IMR-90 (cell line): ENCODE measurements around the gene FADS2. TPM values are rescaled to one million over a fixed set of nuclear protein-coding genes. Genes with fewer than 3 reads are reported as not detected.
A peak's percentile ranks its signal among the peaks of the same experiment; 100 is the strongest.

Experiments
- ATAC-seq: fragments of 200-7000 bp; cut with Tn5 transposase; 2 replicates; pipeline ENCODE4 v1.9.1; 2020; ENCODE audit warnings: low read depth, mild to moderate bottlenecking, moderate library complexity
- BruUV-seq: library from RNA; stranded (reverse); fragments of 400-500 nt; replicated peaks from 2 replicates; lab custom pipeline; 2021; lab: Mats Ljungman, UMichigan
- CTCF ChIA-PET: fragments of 300-600 bp; formaldehyde crosslinking; extraction: SDS; loops from one replicate; lab custom pipeline; 2021; ENCODE audit warnings: antibody characterized with exemption; lab: Yijun Ruan, JAX
- POLR2A ChIA-PET: fragments of 300-600 bp; sonication (Branson Sonifier 250); formaldehyde crosslinking; loops from one replicate; lab custom pipeline; 2022; ENCODE audit warnings: antibody characterized with exemption; ENCODE audit not compliant: unreplicated experiment; lab: Charles Lee
- DNase-seq: peaks from one replicate; pipeline ENCODE4 v3.0.0; 2013
- H2AFZ ChIP-seq: replicated peaks from 2 replicates; pipeline ENCODE3; 2013; ENCODE audit warnings: low read length, mild to moderate bottlenecking; ENCODE audit not compliant: poor library complexity
- H2AK5ac ChIP-seq: 2 replicates; pipeline ENCODE4 v1.6.1; 2013; ENCODE audit warnings: low read depth, low read length, inconsistent platforms
- H2AK9ac ChIP-seq: replicated peaks from 2 replicates; pipeline ENCODE3; 2013; ENCODE audit warnings: mild to moderate bottlenecking, low read depth, low read length, moderate library complexity; ENCODE audit not compliant: poor library complexity
- H2BK120ac ChIP-seq: 2 replicates; pipeline ENCODE4 v1.6.1; 2013; ENCODE audit warnings: low read depth, low read length, inconsistent platforms
- H2BK15ac ChIP-seq: 3 replicates; pipeline ENCODE4 v1.6.1; 2013; ENCODE audit warnings: low read depth, low read length, inconsistent platforms
- H2BK20ac ChIP-seq: 2 replicates; pipeline ENCODE4 v1.6.1; 2013; ENCODE audit warnings: low read depth, mild to moderate bottlenecking, inconsistent platforms, low read length, moderate library complexity
- H2BK5ac ChIP-seq: 2 replicates; pipeline ENCODE4 v1.6.1; 2013; ENCODE audit warnings: mild to moderate bottlenecking, low read depth, low read length, inconsistent platforms; ENCODE audit not compliant: poor library complexity, severe bottlenecking
- H3K14ac ChIP-seq: replicated peaks from 2 replicates; pipeline ENCODE4 v1.6.1; 2013; ENCODE audit warnings: low read depth, low read length, inconsistent platforms
- H3K18ac ChIP-seq: 2 replicates; pipeline ENCODE4 v1.6.1; 2013; ENCODE audit warnings: low read depth, low read length, control low read depth
- H3K23ac ChIP-seq: 2 replicates; pipeline ENCODE4 v1.6.1; 2013; ENCODE audit warnings: low read depth, low read length, inconsistent platforms
- H3K27ac ChIP-seq: 2 replicates; pipeline ENCODE4 v1.5.1; 2013; ENCODE audit warnings: mild to moderate bottlenecking, control low read depth, low read length; ENCODE audit not compliant: insufficient read depth
- H3K27me3 ChIP-seq: 2 replicates; pipeline ENCODE4 v1.6.1; 2013; ENCODE audit warnings: low read length; ENCODE audit not compliant: control insufficient read depth, insufficient read depth
- H3K36me3 ChIP-seq: 2 replicates; pipeline ENCODE4 v1.6.1; 2013; ENCODE audit warnings: low read length, mixed read lengths; ENCODE audit not compliant: control insufficient read depth, insufficient read depth
- H3K4ac ChIP-seq: 2 replicates; pipeline ENCODE4 v1.6.1; 2013; ENCODE audit warnings: low read depth, low read length, inconsistent platforms
- H3K4me1 ChIP-seq: 2 replicates; pipeline ENCODE4 v1.6.1; 2013; ENCODE audit warnings: low read length, mixed read lengths; ENCODE audit not compliant: control insufficient read depth, insufficient read depth
- H3K4me2 ChIP-seq: 2 replicates; pipeline ENCODE4 v1.6.1; 2013; ENCODE audit warnings: low read depth, mild to moderate bottlenecking, control low read depth, low read length, moderate library complexity
- H3K4me3 ChIP-seq: 2 replicates; pipeline ENCODE4 v1.5.1; 2013; ENCODE audit warnings: low read depth, mild to moderate bottlenecking, control low read depth, low read length, moderate library complexity; ENCODE audit not compliant: insufficient read depth
- H3K56ac ChIP-seq: 2 replicates; pipeline ENCODE4 v1.6.1; 2013; ENCODE audit warnings: low read length, inconsistent platforms; ENCODE audit not compliant: insufficient read depth; ENCODE audit errors: extremely low read depth
- H3K79me1 ChIP-seq, 2 experiments: 2 replicates each; pipeline ENCODE4 v1.6.1; 2013; ENCODE audit warnings: low read length in 2 of 2, inconsistent platforms in 1 of 2, low read depth in 1 of 2
- H3K9ac ChIP-seq: 2 replicates; pipeline ENCODE4 v1.6.1; 2013; ENCODE audit warnings: low read depth, low read length, control low read depth
- H3K9me1 ChIP-seq: 2 replicates; pipeline ENCODE4 v1.6.1; 2013; ENCODE audit warnings: low read length, inconsistent platforms; ENCODE audit not compliant: insufficient read depth
- H3K9me3 ChIP-seq: 2 replicates; pipeline ENCODE4 v1.6.1; 2013; ENCODE audit warnings: low read length; ENCODE audit not compliant: control insufficient read depth, insufficient read depth
- H4K20me1 ChIP-seq: 2 replicates; pipeline ENCODE4 v1.6.1; 2013; ENCODE audit warnings: low read length, inconsistent platforms; ENCODE audit not compliant: insufficient read depth
- H4K5ac ChIP-seq: 2 replicates; pipeline ENCODE4 v1.6.1; 2013; ENCODE audit warnings: mild to moderate bottlenecking, low read depth, low read length, control low read depth
- H4K8ac ChIP-seq, 2 experiments: 2 replicates each; pipeline ENCODE4 v1.6.1; 2013; ENCODE audit warnings: low read depth in 2 of 2, low read length in 2 of 2, control low read depth in 1 of 2, inconsistent platforms in 1 of 2
- H4K91ac ChIP-seq: 2 replicates; pipeline ENCODE4 v1.6.1; 2013; ENCODE audit warnings: low read depth, low read length, inconsistent platforms; ENCODE audit not compliant: insufficient read depth
- BHLHE40 ChIP-seq: fragments of 150-350 bp; IDR thresholded peaks from 2 replicates; pipeline ENCODE4 v1.6.1; 2016; ENCODE audit warnings: mild to moderate bottlenecking, low read depth, low read length
- MAZ ChIP-seq: IDR thresholded peaks from 2 replicates; pipeline ENCODE4 v1.6.1; 2012; ENCODE audit warnings: low read depth, mild to moderate bottlenecking, low read length, improper control_type of control experiment, moderate library complexity, borderline replicate concordance
- NFE2L2 ChIP-seq: fragments of 150-350 bp; IDR thresholded peaks from 2 replicates; pipeline ENCODE4 v1.6.1; 2016; ENCODE audit warnings: low read depth, mild to moderate bottlenecking, low read length
- POLR2A ChIP-seq: IDR thresholded peaks from 2 replicates; pipeline ENCODE4 v1.6.1; 2012; ENCODE audit warnings: mild to moderate bottlenecking, low read depth, low read length
- WGBS, 2 experiments: methylation state at CpG; one replicate each; pipeline versions ENCODE4 v1.1.5 to v1.1.7; 2013; ENCODE audit warnings: missing lambda C conversion rate in 2 of 2; ENCODE audit not compliant: insufficient read length in 1 of 2; ENCODE audit errors: extremely low coverage in 2 of 2; 5-methylcytosine and 5-hydroxymethylcytosine counted together
- dilution Hi-C: fragments of 300-500 bp; cut with HindIII; formaldehyde crosslinking; loops from one replicate; pipeline ENCODE4 v1.14.3; 2018; ENCODE audit warnings: low sequenced_read_pairs; ENCODE audit not compliant: unreplicated experiment
- in situ Hi-C: fragments of 300-500 bp; cut with MboI; formaldehyde crosslinking; loops from 3 replicates; pipeline ENCODE4 v1.14.3; 2019; ENCODE audit warnings: low sequenced_read_pairs, inconsistent platforms, mixed read lengths
- intact Hi-C: fragments of 100-400 bp; cut with micrococcal nuclease; formaldehyde crosslinking; loops from 2 replicates; pipeline ENCODE4 v1.10.0; 2022
- polyA plus RNA-seq, 3 experiments: library from polyadenylated mRNA; depleted of rRNA; stranded (reverse); fragments of >200 nt; gene quantifications; 2 replicates each; pipeline ENCODE4 v1.2.3, GENCODE V29; 2012; ENCODE audit warnings: low replicate concordance in 1 of 3
- total RNA-seq: library from RNA; depleted of rRNA; stranded (reverse); fragments of >200 nt; gene quantifications from 2 replicates; pipeline ENCODE4 v1.2.3, GENCODE V29; 2012

The FADS2 gene
- total and polyA plus RNA-seq, 2 of the 4 experiments (the other 2 are of a cell fraction) = 33.3 to 88.4 TPM

DNA sequence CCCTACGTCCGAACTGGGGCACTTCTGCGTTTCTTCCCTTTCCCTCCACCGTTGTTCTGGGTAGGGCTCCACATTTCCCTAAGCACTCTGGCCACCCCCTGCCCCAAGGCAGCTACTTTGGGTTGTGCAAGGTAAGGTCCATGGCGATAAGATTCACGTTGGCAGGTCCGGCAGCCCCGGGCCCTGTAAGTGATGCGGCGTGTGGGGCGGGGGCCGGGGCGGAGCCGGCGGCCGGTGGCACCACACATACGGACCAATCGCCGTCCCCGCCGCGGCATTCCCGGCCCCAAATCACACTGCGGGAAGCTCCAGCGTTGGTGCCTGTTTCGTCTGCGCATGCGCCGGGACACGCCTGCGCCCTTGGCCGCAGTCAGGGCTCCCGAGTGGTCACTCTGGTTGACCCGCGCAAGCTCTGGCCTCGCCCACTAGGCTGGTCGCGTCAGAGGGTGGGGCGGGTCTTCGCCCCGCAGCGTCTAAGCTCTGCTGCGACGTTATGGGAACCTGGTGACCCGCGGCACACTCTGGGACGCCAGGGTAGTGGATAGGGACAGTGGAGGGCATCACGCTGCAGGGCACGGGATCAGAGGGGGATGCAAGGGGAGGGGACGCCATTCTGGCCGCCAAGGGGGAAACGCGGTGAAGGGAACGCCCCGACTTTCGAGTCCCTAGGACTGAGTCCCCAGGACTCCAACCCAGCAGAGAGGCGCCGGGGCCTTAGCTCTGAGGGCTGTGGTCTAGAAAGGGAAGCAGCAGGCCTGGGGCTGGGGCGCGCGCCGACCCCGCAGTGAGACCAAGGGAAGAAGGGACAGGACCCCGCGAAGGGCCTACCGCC lies 12.9 kb upstream of the FADS2 start:
- Histone ChIP-seq H3K36me3 (peaks cover 25% of the 10 kb centered on the region), H3K56ac (peak overlapping the region; percentile 76), H2AK9ac (peak overlapping the region; percentile 98), H3K9me3 (no peaks in the 10 kb centered on the region), H3K23ac (peak overlapping the region; percentile 98), H2BK5ac (peak overlapping the region; percentile 84), H4K5ac (peak overlapping the region; percentile 94), H2BK15ac (peak overlapping the region; percentile 85; the same call in 2 of the 3 replicates), H2BK20ac (peak overlapping the region; percentile 96), H3K79me1 (peaks cover 7 to 42% of the 10 kb centered on the region in 2 experiments; a peak in 3 of 4 replicates), H3K4me1 (peaks cover 3% of the 10 kb centered on the region; the same call in 1 of the 2 replicates), H2BK120ac (peak overlapping the region; percentile 91), H3K14ac (peak overlapping the region; percentile 99), H3K27ac (peak overlapping the region; percentile 92), H3K4me2 (peak overlapping the region; percentile 98), H4K91ac (peak overlapping the region; percentile 90), H3K4ac (peak overlapping the region; percentile 97), H4K20me1 (no peaks in the 10 kb centered on the region; the same call in 1 of the 2 replicates), H2AFZ (peak overlapping the region; percentile 95), H3K18ac (peak overlapping the region; percentile 40), H3K9ac (peak overlapping the region; percentile 84), H3K4me3 (peak overlapping the region; percentile 86), H3K27me3 (no peaks in the 10 kb centered on the region), H3K9me1 (peaks cover 14% of the 10 kb centered on the region), H4K8ac (peak overlapping the region; percentile 89 to 98), H2AK5ac (peak overlapping the region; percentile 94)
- ATAC-seq (peak; percentile 88), DNase-seq (peak; percentile 95)
- no TSS peak for BruUV-seq
- peak; percentile 28; the same call in 1 of the 2 replicates for TF ChIP-seq BHLHE40
- TF ChIP-seq MAZ = peak; percentile 67; the same call in 1 of the 2 replicates
- TF ChIP-seq NFE2L2 = no peak
- TF ChIP-seq POLR2A = peak; percentile 49; the same call in 1 of the 2 replicates
- POLR2A ChIA-PET = interaction anchor here (0.5 to 1.5 kb wide), 6 partner anchors 9 to 731 kb away, joined by 3 to 7 read pairs (median 4); partner anchors contain the start of genes AHNAK, FADS2 and INCENP
- in situ Hi-C loops = no loop called here
- intact Hi-C loops = no loop called here
- 1% methylated on average over 44 of the region's 66 CpGs; no CpG with 5 or more reads in 1 of the 2 experiments for WGBS, 2 experiments
- CTCF ChIA-PET = interaction anchor here (0.7 to 1.4 kb wide), 5 partner anchors 10 to 293 kb away, joined by 3 read pairs; no protein-coding TSS in a partner anchor
- dilution Hi-C loops = no loop called here
